HL-60 (cell line): Measurements from ENCODE around the gene MAPRE3.

Experiments used
- DNase-seq, 2 experiments: peaks; one replicate each; pipeline ENCODE4 v3.0.0-alpha.2; 2010 to 2020; ENCODE audit warnings: low read depth in 1 of 2, low spot score in 1 of 2
- H3K27ac ChIP-seq: fragments of 250-450 bp; sonication (Bioruptor Pico); replicated peaks from 2 replicates; pipeline ENCODE4 v1.5.1; 2020; ENCODE audit warnings: mild to moderate bottlenecking, moderate library complexity
- H3K27me3 ChIP-seq: fragments of 250-450 bp; sonication (Bioruptor Pico); 2 replicates; pipeline ENCODE4 v1.5.1; 2021; ENCODE audit warnings: mild to moderate bottlenecking, moderate library complexity; ENCODE audit not compliant: insufficient read depth, poor library complexity, severe bottlenecking
- H3K4me3 ChIP-seq: replicated peaks from 2 replicates; pipeline ENCODE4 v1.5.1; 2011; ENCODE audit warnings: mild to moderate bottlenecking, control low read depth, low read length; ENCODE audit not compliant: insufficient read depth
- CTCF ChIP-seq: IDR thresholded peaks from one replicate; pipeline ENCODE4 v1.5.1; 2011; ENCODE audit warnings: low read length, control low read depth, inconsistent platforms; ENCODE audit not compliant: insufficient read depth
- GABPA ChIP-seq: IDR thresholded peaks from 2 replicates; pipeline ENCODE4 v1.6.1; 2012; ENCODE audit warnings: low read depth
- POLR2AphosphoS5 ChIP-seq: IDR thresholded peaks from 2 replicates; pipeline ENCODE4 v1.6.1; 2012; ENCODE audit warnings: low read depth
- SPI1 ChIP-seq: IDR thresholded peaks from 2 replicates; pipeline ENCODE4 v1.6.1; 2012; ENCODE audit warnings: low read depth, mild to moderate bottlenecking, borderline replicate concordance
- TF ChIP-seq, protein P1 (sequence below): IDR thresholded peaks from 2 replicates; pipeline ENCODE4 v1.6.1; 2012; ENCODE audit warnings: low read depth; ENCODE audit not compliant: insufficient replicate concordance

MAPRE3 gene

GRCh38 chr2:27032495-27033252, 62.2 kb downstream of the MAPRE3 start, which contains the start of gene TMEM214:
Gene TMEM214 (plus strand): TSS chr2:27032965. CDS start chr2:27033016, 51 bp downstream.
- Histone ChIP-seq H3K27me3 (no peaks in the 10 kb centered on the region), H3K27ac (peak within 1 kb of the TSS; percentile 84), H3K4me3 (peak within 1 kb of the TSS; percentile 98)
- DNase-seq = peak; percentile 74 to 90
- TF ChIP-seq CTCF (no peak), SPI1 (no peak), GABPA (peak; percentile 27; the same call in 1 of the 2 replicates), POLR2AphosphoS5 (peak; percentile 56; the same call in 1 of the 2 replicates)
- TF ChIP-seq, protein P1, sequence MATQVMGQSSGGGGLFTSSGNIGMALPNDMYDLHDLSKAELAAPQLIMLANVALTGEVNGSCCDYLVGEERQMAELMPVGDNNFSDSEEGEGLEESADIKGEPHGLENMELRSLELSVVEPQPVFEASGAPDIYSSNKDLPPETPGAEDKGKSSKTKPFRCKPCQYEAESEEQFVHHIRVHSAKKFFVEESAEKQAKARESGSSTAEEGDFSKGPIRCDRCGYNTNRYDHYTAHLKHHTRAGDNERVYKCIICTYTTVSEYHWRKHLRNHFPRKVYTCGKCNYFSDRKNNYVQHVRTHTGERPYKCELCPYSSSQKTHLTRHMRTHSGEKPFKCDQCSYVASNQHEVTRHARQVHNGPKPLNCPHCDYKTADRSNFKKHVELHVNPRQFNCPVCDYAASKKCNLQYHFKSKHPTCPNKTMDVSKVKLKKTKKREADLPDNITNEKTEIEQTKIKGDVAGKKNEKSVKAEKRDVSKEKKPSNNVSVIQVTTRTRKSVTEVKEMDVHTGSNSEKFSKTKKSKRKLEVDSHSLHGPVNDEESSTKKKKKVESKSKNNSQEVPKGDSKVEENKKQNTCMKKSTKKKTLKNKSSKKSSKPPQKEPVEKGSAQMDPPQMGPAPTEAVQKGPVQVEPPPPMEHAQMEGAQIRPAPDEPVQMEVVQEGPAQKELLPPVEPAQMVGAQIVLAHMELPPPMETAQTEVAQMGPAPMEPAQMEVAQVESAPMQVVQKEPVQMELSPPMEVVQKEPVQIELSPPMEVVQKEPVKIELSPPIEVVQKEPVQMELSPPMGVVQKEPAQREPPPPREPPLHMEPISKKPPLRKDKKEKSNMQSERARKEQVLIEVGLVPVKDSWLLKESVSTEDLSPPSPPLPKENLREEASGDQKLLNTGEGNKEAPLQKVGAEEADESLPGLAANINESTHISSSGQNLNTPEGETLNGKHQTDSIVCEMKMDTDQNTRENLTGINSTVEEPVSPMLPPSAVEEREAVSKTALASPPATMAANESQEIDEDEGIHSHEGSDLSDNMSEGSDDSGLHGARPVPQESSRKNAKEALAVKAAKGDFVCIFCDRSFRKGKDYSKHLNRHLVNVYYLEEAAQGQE = no peak

- DNase-seq = no peak
- Histone ChIP-seq H3K27me3 (no peaks in the 10 kb centered on the region), H3K4me3 (peak overlapping the region; percentile 98), H3K27ac (peak overlapping the region; percentile 84)
- TF ChIP-seq SPI1 (no peak), GABPA (no peak), CTCF (no peak), POLR2AphosphoS5 (no peak)
- TF ChIP-seq, protein P1 = no peak
Measured at GRCh38 chr2:27033253-27033852, 62.9 kb downstream of the MAPRE3 start.

DNA sequence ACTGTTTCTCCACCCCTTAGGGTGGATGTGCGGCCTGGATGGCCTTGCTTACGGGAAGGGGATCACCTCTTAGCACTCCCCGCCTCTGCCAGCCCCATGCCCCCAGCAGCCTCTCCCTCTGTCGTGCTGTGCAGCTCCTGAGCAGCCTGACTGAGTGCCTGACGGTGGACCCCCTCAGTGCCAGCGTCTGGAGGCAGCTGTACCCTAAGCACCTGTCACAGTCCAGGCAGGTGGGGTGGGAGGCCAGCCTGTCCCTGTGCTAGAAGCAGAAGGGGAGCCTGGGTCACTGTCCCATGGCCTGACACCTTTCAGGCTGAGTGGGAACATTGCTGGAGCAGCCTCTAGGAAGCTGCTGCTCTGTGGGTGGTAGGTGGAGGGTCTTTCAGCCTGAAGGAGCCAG, 67.6 kb downstream of the MAPRE3 start:
- no peak overlapping the region for H3K4me3 ChIP-seq
- DNase-seq = no peak
- H3K27ac ChIP-seq = no peak overlapping the region
- H3K27me3 ChIP-seq = no peaks in the 10 kb centered on the region
- TF ChIP-seq, protein P1 = no peak
- TF ChIP-seq SPI1 (no peak), GABPA (no peak), CTCF (no peak), POLR2AphosphoS5 (no peak)
